Testis (tissue), 3 donors: ENCODE results near the gene IP6K1. TPM values are rescaled to one million over a fixed set of nuclear protein-coding genes. Genes with fewer than 3 reads are reported as not detected.
A peak's percentile ranks its signal among the peaks of the same experiment; 100 is the strongest.
"Not testable (repeated sequence)": the region's sequence is repeated elsewhere in the genome, so short reads cannot be mapped to it uniquely, and the experiment has no call there.

Experiments used
- DNase-seq: peaks from one replicate; pipeline ENCODE4 v3.0.0-alpha.2; 2019
- H3K27ac ChIP-seq, 2 donors: fragments of 200-600 bp; sonication (generic); one replicate each; pipeline ENCODE4 v1.5.1; 2019
- H3K27me3 ChIP-seq: fragments of 200-600 bp; sonication (generic); one replicate; pipeline ENCODE4 v1.5.1; 2019
- H3K36me3 ChIP-seq: fragments of 200-600 bp; sonication (generic); one replicate; pipeline ENCODE4 v1.5.1; 2017; ENCODE audit warnings: low read depth; ENCODE audit errors: missing control alignments
- H3K4me1 ChIP-seq: fragments of 200-600 bp; sonication (generic); one replicate; pipeline ENCODE4 v1.5.1; 2019
- H3K4me3 ChIP-seq, 2 donors: fragments of 200-600 bp; sonication (generic); one replicate each; pipeline ENCODE4 v1.5.1; 2017 to 2019
- H3K9me3 ChIP-seq: fragments of 200-600 bp; sonication (generic); one replicate; pipeline ENCODE4 v1.5.1; 2017
- POLR2A ChIP-seq: fragments of 450-650 bp; IDR thresholded peaks from one replicate; pipeline ENCODE4 v1.6.1; 2017; ENCODE audit warnings: antibody characterized with exemption, mild to moderate bottlenecking, moderate library complexity
- WGBS, 2 donors: methylation state at CpG; one replicate each; pipeline ENCODE4 v1.1.5; 2018; 5-methylcytosine and 5-hydroxymethylcytosine counted together
- intact Hi-C: fragments of 100-400 bp; cut with DNase I; formaldehyde crosslinking; loops from one replicate; pipeline ENCODE4 v1.15.1; 2023; ENCODE audit warnings: low total_unique reads
- polyA plus RNA-seq: library from polyadenylated mRNA; stranded (reverse); fragments of 350-450 nt; fragmentation: Illumina TruSeq; extraction: RNeasy Lipid Tissue Mini Kit (QIAGEN cat#74804); gene quantifications from one replicate; pipeline ENCODE4 v1.2.3, GENCODE V29; 2014; ENCODE audit warnings: low read depth, low replicate concordance; ENCODE audit not compliant: insufficient read depth
- total RNA-seq, 2 donors: library from RNA; depleted of rRNA; stranded (reverse); fragments of >200 nt; gene quantifications; one replicate each; pipeline ENCODE4 v1.2.3, GENCODE V29; 2016
- TF ChIP-seq, protein P1 (sequence below), 3 experiments: fragments of 450-650 bp in 2 of 3; fragments of 200-600 bp in 1 of 3; sonication (generic) in 1 of 3; IDR thresholded peaks; one replicate each; pipeline ENCODE4 v1.5.1; 2016 to 2019; ENCODE audit warnings: antibody characterized with exemption in 3 of 3, mild to moderate bottlenecking in 2 of 3, moderate library complexity in 1 of 3

The IP6K1 gene
- total and polyA plus RNA-seq, 3 donors from 2014 or later: 96.0 to 134 (median 97.4) TPM

DNA sequence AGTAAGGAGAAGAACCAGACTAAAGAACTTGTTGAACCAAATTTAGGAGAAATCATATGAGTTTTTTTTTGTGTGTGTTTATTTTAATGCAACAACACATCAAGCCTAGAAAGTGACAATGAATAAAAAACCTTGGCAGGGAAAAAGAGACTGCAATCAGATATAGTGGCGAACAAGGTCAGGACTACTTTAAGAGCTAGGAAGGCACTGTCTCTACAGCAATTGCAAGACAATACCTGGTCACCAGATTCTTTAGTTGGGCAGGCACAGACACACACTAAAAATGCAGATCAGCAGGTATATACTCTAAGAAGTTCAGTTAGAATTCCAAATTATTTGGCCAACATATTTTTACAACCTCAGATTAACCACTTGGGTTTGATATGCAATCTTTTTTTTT is 31.8 kb downstream of the IP6K1 start:
- DNase-seq: no peak
- Histone ChIP-seq H3K9me3 (no peaks in the 10 kb centered on the region), H3K27ac (peak overlapping the region; percentile 55 to 70), H3K4me1 (peaks cover 53% of the 10 kb centered on the region), H3K36me3 (no peaks in the 10 kb centered on the region), H3K27me3 (no peaks in the 10 kb centered on the region), H3K4me3 (no peak overlapping the region)
- intact Hi-C loops: no loop called here
- no peak for TF ChIP-seq POLR2A
- TF ChIP-seq, protein P1, sequence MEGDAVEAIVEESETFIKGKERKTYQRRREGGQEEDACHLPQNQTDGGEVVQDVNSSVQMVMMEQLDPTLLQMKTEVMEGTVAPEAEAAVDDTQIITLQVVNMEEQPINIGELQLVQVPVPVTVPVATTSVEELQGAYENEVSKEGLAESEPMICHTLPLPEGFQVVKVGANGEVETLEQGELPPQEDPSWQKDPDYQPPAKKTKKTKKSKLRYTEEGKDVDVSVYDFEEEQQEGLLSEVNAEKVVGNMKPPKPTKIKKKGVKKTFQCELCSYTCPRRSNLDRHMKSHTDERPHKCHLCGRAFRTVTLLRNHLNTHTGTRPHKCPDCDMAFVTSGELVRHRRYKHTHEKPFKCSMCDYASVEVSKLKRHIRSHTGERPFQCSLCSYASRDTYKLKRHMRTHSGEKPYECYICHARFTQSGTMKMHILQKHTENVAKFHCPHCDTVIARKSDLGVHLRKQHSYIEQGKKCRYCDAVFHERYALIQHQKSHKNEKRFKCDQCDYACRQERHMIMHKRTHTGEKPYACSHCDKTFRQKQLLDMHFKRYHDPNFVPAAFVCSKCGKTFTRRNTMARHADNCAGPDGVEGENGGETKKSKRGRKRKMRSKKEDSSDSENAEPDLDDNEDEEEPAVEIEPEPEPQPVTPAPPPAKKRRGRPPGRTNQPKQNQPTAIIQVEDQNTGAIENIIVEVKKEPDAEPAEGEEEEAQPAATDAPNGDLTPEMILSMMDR (IDR thresholded peaks at IDR 0.05): no peak
- WGBS, 2 donors: 53 to 82% methylated on average over 1 of the region's 1 CpG

DNA sequence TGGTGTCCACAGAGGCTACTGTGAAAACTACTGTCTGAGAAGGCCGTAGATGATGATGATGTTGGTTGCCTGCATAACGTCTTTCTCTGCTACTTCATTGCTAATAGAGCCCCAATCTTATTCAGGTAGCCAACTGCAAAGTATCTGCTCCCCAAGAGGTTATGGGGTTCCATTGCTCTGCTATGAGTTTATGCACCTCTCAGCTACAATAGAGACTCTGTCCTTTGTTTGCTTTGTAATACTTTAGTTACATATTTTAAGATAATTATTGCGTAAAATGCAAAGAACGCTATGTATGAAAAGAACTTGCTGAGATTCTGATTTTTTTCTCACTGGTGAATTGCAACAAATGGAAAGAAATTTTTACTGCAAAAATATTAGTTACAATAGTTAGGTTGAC is 34.8 kb downstream of the IP6K1 start:
- TF ChIP-seq, protein P1 (IDR thresholded peaks at IDR 0.05): no peak
- no peak for TF ChIP-seq POLR2A
- Histone ChIP-seq H3K27me3 (no peaks in the 10 kb centered on the region), H3K36me3 (peaks cover 3% of the 10 kb centered on the region), H3K4me1 (peaks cover 55% of the 10 kb centered on the region), H3K4me3 (no peak overlapping the region), H3K9me3 (no peaks in the 10 kb centered on the region), H3K27ac (peak overlapping the region; percentile 55 to 70)
- no peak for DNase-seq
- 65 to 67% methylated on average over 4 of the region's 4 CpGs for WGBS, 2 donors
- intact Hi-C loops: no loop called here

DNA sequence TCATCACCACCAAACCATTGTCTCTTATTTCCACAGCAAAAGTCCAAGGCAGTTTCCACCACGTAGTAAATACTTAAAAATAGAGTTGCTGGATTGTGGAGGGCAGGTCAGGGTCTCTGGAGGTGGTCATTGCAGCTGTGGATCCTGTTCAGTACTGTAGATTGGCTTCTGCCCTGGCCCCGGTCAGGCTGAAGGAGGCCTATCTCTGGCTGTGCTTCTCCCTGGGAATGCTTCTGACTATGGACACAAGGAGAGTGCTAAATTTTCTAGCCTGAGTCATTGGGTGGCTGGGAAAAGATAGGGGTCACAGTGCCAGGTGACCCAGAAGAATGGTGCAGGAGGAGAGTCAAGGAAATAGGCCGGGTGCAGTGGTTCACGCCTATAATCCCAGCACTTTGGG is 36.3 kb downstream of the IP6K1 start:
- Histone ChIP-seq H3K27me3 (no peaks in the 10 kb centered on the region), H3K27ac (peak overlapping the region; percentile 9 to 70), H3K36me3 (peaks cover 3% of the 10 kb centered on the region), H3K4me1 (peaks cover 45% of the 10 kb centered on the region), H3K9me3 (no peaks in the 10 kb centered on the region), H3K4me3 (no peak overlapping the region)
- intact Hi-C loops: no loop called here
- 85 to 91% methylated on average over 4 of the region's 4 CpGs for WGBS, 2 donors
- TF ChIP-seq, protein P1 (IDR thresholded peaks at IDR 0.05): no peak
- no peak for TF ChIP-seq POLR2A
- DNase-seq: no peak

DNA sequence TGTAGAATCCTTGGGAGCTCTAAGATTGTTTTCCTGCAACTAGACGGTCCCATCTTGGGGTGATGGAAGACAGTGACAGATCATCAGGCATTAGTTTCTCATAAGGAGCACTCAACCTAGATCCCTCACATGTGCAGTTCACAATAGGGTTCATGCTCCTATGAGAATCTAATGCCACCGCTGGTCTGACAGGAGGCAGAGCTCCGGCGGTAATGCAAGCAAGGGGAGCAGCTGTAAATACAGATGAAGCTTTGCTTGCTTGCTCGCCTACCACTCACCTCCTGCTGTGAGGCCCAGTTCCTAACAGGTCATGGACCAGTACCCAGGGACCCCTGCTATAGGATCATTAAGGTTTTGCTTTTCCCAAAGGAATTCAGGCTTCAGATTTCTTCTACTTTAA is 37.5 kb downstream of the IP6K1 start:
- H3K36me3 ChIP-seq, H3K27me3 ChIP-seq, H3K4me3 ChIP-seq, intact Hi-C loops, H3K27ac ChIP-seq, DNase-seq, H3K9me3 ChIP-seq: not testable (repeated sequence)
- WGBS, 2 donors: 88 to 93% methylated on average over 5 of the region's 5 CpGs
- H3K4me1 ChIP-seq: peaks cover 38% of the 10 kb centered on the region

DNA sequence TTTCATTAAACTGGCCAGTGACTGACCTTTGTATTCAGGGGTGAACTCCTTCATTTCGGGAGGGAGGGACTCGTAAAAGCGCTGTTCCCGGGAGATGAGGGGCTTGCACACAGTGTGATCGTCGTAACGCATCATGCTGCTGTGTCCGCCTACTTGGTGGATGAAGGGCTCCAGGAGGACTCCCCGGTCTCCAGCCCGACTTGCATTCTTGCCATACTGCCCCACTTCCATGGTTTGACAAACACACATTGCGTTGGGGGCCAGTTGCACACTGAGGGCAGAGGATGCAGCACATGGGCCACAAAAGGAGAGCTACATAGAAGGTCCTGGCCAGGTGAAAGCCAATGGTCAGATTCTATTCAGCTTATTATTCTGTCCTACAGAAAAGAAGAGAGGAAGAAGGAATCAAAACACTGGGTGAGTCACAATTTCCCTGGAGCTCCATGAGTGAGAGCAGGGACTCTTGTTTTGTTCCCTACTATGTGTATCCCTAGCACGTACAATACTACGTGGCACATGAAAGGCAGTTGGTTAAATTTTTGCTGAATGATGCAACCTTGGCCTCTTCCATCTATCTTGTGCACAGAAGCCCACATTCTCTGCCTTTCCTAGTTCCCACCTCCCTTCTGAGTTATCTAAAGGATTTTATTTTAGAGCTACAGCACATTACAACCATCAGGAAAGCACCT is 38.4 kb downstream of the IP6K1 start:
- Histone ChIP-seq H3K4me1 (peaks cover 29% of the 10 kb centered on the region), H3K27me3 (no peaks in the 10 kb centered on the region), H3K9me3 (no peaks in the 10 kb centered on the region), H3K4me3 (no peak overlapping the region), H3K36me3 (peaks cover 3% of the 10 kb centered on the region), H3K27ac (peak overlapping the region; percentile 20 to 25)
- intact Hi-C loops: no loop called here
- no peak for DNase-seq
- TF ChIP-seq POLR2A: no peak
- TF ChIP-seq, protein P1 (IDR thresholded peaks at IDR 0.05): no peak
- WGBS, 2 donors: 83 to 85% methylated on average over 13 of the region's 13 CpGs
